Lung microvascular endothelial cell (primary cell): Measurements from ENCODE around the gene DNAJC22. TPM values are rescaled to one million over a fixed set of nuclear protein-coding genes. Genes with fewer than 3 reads are reported as not detected.

ENCODE experiments used
- DNase-seq, 2 donors: peaks; one replicate each; pipeline versions ENCODE4 v3.0.0 to v3.0.0-alpha.2; 2010; ENCODE audit warnings: low read depth in 2 of 2
- total RNA-seq: library from RNA; depleted of rRNA; stranded (reverse); fragments of >200 nt; gene quantifications from 2 replicates; pipeline ENCODE4 v1.2.1, GENCODE V29; 2014

DNAJC22 gene
- total RNA-seq, 1 donor from 2014 or later: 0.40 TPM

DNA sequence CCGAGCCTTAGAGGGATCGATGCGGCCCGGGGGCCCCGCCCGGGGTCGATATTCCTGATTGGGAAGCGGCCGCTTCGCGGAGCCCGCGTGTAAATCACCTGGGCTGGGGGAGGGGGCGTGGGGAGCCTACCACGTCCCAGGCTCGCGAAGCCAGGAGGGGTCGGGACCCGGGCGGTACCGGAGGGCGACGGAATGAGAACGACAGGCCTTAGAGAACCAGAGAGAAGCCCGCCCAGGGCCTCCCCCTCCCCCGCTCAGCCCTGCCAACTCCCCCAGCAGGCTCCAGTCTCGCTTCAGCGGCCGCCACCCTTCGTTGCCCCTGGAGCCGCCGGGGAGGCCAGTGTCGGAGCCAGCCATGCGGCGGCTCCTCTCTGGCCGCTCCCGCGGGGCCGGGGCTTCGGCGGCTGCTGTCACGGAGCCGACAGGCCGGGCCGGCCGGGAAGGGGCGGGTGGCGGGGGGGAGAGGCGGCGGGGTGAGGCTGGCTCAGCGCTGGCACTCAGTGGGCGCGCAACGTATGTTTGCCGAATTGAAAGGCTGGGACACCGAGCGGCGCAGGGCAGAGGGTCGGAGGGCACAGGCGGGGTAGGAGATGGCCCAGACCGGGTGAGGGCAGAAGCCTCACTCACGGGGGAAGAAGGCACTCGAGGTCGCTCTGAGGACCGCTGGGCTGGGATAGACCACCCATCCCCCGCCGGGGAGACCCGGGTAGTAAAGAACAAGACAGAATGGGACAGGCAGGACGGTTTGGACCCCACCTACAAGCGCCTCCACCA lies 1.4 kb upstream of the DNAJC22 start:
- DNase-seq: peak in 1 of 2 donors; percentile 17

- no peak for DNase-seq
Observed at GRCh38 chr12:49345825-49346658, 646 bp upstream of the DNAJC22 start.

DNA sequence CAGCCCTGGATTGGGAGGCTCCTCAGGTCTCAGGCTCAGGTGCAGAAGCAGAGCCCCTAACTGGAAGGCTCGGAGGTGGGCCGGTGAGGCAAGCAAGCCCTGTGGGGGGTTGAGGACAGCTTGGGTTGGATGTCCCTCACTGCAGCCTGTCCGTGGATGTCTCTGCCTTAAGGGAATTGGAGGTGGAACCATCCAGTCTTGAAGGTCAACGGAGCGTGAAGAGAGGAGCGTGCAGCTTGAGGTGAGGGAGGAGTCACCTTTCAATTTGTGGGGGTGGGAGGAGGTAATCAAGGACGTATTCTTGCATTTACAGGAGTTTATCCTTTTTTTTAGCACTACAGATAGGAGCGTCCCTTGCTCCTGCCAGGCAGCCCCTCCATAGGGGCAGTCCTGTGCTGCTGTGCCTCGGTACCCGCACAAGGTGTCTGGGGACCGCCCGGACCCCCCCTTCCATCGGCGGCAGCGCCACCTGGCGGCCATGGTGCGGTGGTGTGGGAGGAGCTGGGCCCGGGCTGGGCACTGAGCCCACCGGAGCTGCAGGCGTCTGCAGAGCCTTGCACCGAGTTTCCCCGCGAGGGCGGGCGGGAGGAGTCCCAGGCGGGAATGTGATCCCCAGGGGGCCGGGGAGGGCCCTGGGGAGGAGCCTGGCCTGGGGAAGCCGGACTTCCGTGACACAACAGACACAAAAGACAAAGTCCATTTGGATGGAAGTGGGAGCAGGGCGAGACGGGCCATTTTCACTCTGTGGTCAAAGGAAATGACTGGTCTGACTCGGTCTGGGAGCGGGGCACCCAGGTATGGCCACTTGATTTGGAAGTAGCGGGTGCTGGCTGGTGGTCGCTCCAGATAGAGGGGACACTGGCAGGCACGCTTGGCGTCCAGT lies 864 bp downstream of the DNAJC22 start:
- DNase-seq: peak; percentile 66 to 84

DNA sequence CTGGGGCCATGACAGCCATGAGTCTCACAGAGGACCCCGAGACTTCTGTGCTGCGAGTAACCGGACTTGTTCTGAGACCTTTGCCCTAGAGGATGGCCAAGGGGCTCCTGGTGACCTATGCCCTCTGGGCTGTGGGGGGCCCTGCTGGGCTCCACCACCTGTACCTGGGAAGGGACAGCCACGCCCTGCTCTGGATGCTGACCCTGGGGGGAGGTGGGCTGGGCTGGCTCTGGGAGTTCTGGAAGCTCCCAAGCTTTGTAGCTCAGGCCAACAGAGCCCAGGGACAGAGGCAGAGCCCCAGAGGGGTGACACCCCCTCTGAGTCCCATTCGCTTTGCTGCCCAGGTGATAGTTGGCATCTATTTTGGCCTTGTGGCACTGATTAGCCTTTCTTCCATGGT lies 2.1 kb downstream of the DNAJC22 start:
- no peak for DNase-seq

DNA sequence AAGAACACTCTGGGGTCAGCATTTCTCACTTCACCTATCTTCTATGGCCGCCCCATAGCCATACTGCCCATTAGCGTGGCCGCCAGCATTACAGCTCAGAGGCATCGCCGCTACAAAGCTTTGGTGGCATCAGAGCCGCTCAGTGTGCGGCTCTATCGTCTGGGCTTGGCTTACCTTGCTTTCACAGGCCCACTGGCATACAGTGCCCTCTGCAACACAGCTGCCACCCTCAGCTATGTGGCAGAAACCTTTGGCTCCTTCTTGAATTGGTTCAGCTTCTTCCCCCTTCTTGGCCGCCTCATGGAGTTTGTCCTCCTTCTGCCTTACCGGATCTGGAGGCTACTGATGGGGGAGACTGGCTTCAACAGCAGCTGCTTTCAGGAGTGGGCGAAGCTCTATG lies 2.6 kb downstream of the DNAJC22 start:
- DNase-seq: no peak

DNA sequence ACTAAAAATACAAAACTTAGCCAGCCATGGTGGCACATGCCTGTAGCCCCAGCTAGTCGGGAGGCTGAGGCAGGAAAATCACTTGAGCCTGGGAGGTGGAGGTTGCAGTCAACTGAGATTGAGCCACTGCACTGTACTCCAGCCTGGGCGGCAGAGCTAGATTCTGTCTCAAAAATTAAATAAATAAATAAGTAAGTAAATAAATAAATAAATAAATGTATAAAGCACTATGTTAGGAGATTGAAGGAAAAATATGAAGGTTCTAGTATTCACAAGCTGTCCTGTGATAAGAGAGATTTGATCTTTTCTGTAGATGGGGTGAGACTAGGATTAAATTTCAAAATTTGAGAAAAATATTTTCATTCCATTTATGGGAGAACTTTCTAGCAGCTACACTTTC lies 5.7 kb downstream of the DNAJC22 start:
- no peak for DNase-seq

DNA sequence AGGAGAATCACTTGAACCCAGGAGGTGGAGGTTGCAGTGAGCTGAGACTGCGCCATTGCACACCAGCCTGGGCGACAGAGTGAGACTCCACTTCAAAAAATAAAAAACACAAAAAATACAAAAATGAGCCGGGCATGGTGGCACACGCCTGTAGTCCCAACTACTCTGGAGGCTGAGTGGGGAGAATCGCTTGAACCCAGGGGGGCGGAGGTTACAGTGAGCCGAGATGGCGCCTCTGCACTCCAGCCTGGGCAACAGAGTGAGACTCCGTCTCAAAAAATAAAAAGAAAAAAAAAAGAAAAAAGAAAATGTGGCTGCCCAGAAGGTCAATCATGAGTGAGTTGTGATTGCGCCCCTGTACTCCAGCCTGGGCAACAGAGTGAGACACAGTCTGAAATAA lies 9.2 kb downstream of the DNAJC22 start:
- no peak for DNase-seq

DNA sequence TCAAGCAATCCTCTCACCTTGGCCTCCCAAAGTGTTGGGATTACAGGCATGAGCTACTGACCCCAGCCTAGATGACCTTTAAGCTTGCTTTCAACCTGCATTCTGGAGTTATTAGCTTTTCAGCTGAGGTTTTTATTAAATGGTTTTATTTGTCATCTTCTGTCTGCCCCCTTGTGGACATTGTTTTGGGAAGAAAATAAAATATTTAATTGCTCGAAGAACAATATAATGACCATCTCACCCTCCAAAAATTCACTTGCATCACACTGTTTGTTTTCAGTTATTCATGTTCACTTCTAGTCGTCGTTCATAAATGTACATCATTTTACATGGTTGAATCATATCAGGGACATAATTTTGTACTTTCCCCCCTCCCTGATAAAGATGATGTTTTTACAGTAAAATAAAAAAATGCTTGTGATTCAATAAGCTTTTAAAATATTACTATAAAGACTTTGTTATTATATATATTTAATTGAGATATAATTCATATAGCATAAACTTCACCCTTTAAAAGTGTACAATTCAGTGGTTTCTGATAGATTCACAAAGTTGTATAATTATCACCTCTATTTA lies 10.5 kb downstream of the DNAJC22 start:
- peak; percentile 64 to 69 for DNase-seq

- peak; percentile 83 to 87 for DNase-seq
Observed at GRCh38 chr12:49358483-49359141, 11.9 kb downstream of the DNAJC22 start.

DNA sequence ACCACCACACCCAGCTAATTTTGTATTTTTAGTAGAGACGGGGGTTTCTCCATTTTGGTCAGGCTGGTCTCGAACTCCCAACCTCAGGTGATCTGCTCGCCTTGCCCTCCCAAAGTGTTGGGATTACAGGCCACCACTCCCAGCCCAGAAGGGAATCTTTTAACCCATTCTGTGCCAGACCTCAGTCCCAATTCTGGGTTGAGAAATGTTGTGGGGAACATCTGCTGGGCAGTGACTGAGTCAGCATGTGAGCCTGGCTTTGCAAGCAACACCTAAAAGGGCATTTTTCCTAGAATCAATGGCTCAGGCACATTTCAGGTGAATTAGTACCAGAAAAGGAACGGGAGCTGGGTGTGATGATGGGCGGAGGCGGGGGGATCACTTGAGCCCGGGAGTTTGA lies 13.0 kb downstream of the DNAJC22 start:
- no peak for DNase-seq

DNA sequence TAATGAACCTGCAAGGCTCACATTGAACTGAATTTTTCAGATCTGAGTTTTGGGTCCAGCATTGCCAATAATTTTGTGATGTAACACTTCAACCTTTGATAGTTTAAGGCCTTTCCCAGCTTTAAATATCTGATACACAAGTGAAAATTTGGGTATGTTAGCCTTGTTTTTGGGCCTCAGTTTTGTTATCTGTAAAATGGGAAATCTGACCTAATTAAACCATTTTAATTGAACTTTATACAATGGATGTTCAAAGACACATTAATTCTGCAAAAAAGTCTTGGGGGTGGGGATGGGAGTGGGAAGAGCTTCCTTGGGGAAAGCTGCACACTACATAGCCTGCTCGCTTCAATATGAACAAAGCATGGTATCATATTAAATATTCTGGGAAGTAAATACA lies 15.4 kb downstream of the DNAJC22 start:
- DNase-seq: no peak

GRCh38 chr12:49364989-49365388 lies 18.3 kb downstream of the DNAJC22 start:
- peak; percentile 69 to 91 for DNase-seq

DNA sequence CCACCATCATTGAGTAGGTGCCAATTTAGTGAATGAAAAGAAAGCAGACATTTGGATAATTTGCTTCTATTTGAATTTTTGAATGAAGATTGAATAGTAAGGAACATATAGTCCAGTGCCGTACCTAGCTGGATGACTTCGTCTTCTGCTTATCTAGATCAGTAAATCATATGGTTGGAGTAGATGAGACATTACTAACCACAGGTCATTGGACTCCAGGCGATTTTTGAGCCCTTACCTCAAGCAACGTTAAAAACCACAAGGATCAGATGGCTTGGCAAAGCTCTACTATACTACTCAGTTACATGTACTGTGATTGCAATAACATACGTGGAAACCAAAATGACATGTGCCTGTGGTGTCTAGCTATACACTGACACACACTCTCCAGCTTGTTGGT lies 18.9 kb downstream of the DNAJC22 start:
- peak in 1 of 2 donors; percentile 41 for DNase-seq

DNA sequence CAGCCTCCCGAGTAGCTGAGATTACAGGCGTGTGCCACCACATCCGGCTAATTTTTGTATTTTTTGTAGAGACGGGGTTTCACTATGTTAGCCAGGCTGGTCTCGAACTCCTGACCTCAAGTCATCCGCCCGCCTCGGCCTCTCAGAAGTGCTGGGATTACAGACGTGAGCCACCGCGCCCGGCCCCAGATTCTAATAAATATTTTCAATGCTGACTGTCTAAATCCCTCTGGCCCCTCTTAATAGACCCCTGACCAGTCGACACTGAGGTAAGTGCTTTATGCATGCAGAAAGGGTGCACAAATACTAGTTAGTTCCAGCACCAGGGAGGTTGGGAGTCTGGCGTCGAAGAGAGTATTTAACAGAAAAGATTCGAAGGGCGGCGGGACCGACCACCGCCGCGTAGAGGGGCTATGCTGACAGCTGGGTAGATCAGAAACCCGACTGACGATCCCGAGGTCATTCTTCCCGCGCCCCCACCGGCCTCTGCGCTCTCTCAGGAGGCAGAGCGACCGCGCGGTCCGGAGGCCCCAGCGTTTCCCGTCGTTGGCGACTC lies 19.5 kb downstream of the DNAJC22 start:
- DNase-seq: no peak

GRCh38 chr12:49366652-49367380 lies 20.1 kb downstream of the DNAJC22 start:
- peak; percentile 95 to 98 for DNase-seq

DNA sequence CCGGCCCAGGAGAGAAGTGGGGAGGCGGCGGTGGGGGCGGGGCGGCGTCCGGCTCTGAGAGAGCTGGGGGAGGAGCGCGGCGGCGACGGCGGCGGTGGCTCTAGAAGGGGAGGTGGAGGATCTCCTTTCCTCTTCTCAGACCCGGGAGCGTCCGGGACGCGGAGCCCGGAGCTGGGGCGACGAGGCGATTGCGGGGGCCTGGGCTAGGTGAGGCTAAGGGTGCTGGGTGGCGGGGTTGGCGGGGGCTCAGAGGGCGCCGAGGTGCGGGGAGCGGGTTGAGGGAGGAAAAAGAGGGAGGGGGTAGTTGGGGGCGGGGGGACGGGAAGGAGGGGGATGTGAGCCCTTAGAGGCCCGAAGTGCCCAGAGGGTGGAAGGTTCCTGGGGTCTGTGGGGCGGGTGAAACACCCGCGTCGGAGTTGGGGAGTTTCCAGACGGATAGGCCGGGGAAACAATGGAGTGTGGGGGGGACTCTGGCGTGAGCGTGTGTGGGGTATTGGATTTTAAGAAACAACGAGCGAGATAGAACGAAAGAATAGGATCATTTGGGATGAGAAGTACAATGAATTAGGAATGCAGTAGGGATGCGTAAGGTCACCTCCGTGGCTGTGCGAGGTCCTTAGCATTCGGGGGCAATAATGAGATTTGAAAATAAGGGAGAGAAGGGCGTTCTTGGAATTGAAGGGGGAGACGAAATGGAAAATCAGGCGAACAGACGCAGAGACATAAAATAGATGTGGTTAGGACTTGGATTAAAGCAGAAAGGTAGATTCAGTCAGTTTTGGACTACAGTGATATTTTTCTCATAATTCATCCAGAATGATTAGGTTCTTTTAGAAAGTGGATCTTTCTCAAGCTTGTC lies 20.9 kb downstream of the DNAJC22 start, which contains the start of gene SPATS2:
SPATS2 (plus strand) TSS at position 82 of the 859 bp plus-strand sequence. CDS start 93,551 bp downstream, outside the sequence.
- peak; percentile 64 to 70 for DNase-seq

DNA sequence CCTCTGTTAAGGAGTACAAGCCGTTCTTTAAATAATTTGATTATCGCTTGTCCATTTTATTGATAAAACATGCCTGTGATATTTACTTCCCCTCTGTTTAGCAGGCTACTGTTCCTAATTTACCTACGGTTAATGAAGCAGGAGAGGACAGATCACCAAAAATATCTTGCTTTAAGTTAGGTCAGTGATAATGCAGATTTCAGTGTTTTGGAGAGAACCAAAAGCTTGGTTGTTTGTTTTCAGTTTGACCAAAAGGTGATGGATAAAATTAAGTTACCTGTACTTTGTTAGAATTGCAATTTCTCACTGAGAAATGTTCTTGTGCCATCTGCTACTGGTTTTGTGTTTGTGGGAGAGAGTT lies 21.5 kb downstream of the DNAJC22 start:
- DNase-seq: no peak

DNA sequence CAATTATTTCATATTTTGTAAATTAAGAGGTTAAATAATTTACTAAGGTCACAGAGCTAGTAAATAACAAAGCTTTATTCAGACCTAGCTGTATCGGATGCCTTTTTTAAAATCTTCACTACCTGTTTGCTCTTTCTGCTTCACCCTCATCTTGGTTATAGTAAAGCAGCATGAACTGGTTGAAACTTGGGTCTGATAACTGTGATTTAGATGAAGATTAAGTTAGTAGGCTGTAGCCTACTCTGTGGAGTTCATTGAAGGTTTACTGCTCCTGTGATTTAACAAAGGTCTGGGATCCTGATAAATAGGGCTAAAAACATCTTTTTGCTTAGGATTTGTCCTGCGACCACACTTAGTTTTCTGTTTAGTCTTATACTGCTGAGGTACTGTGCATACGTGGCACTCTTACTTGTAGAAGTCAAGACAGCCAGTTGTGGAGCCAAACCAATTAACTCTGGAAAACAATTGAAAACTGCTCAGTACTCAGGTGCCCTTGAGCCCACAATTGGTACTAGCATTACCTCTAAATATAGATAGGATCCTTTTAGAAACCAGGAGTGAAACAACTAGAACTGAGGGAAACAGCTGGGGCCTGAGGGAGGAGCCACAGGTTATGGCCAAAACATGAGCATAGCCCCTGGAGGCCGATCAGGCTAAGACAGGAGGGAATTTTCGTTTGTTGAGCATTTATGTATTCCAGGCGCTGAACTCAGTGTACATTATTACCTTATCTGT lies 22.9 kb downstream of the DNAJC22 start:
- peak; percentile 60 for DNase-seq
